BE2C (cell line): ENCODE measurements around the gene G2E3.

Source experiments
- DNase-seq: peaks from one replicate; pipeline ENCODE4 v3.0.0-alpha.2; 2020
- H3K27me3 ChIP-seq: fragments of 250-450 bp; sonication (Bioruptor Pico); 2 replicates; pipeline ENCODE4 v1.5.1; 2020; ENCODE audit warnings: mild to moderate bottlenecking
- H3K36me3 ChIP-seq: fragments of 250-450 bp; sonication (Bioruptor Pico); 2 replicates; pipeline ENCODE4 v1.5.1; 2020; ENCODE audit warnings: mild to moderate bottlenecking
- H3K4me1 ChIP-seq: fragments of 250-450 bp; sonication (Bioruptor Pico); 2 replicates; pipeline ENCODE4 v1.5.1; 2020
- H3K4me3 ChIP-seq: 2 replicates; pipeline ENCODE4 v1.5.1; 2011; ENCODE audit warnings: low read depth, low read length
- H3K9me3 ChIP-seq: fragments of 250-450 bp; sonication (Bioruptor Pico); 2 replicates; pipeline ENCODE4 v1.5.1; 2020
- CTCF ChIP-seq: IDR thresholded peaks from 2 replicates; pipeline ENCODE4 v1.5.1; 2012; ENCODE audit warnings: mild to moderate bottlenecking, low read depth, low read length

The G2E3 gene

GRCh38 chr14:30669594-30669993 lies 110.6 kb downstream of the G2E3 start:
- no peak for TF ChIP-seq CTCF
- H3K4me3 ChIP-seq = no peak overlapping the region
- no peaks in the 10 kb centered on the region for H3K9me3 ChIP-seq
- no peak for DNase-seq
- H3K27me3 ChIP-seq = no peaks in the 10 kb centered on the region
- peaks cover 8% of the 10 kb centered on the region for H3K36me3 ChIP-seq
- H3K4me1 ChIP-seq = no peaks in the 10 kb centered on the region
